Central memory CD8-positive, alpha-beta T cell (primary cell): ENCODE results near the gene ELOVL7.
"Not testable (repeated sequence)": the region's sequence is repeated elsewhere in the genome, so short reads cannot be mapped to it uniquely, and the experiment has no call there.

ENCODE experiments used
- ATAC-seq: fragments of 150-1000 bp; cut with Tn5 transposase; replicated peaks from 2 replicates; pipeline ENCODE4 v1.10.0; 2022; ENCODE audit warnings: mild to moderate bottlenecking, moderate FRiP score, moderate number of reproducible peaks; ENCODE audit not compliant: poor library complexity, severe bottlenecking; ENCODE audit errors: extremely low read depth
- DNase-seq, 2 donors: peaks; one replicate each; pipeline ENCODE4 v3.0.0; 2021; ENCODE audit warnings: low spot score in 2 of 2
- H3K27ac Mint-ChIP-seq: one replicate; pipeline ENCODE4 v1.8.0; 2022; ENCODE audit warnings: low read depth, mild to moderate bottlenecking, moderate library complexity, mixed read lengths
- H3K27me3 Mint-ChIP-seq: one replicate; pipeline ENCODE4 v1.8.0; 2022; ENCODE audit warnings: mixed read lengths
- H3K36me3 Mint-ChIP-seq: one replicate; pipeline ENCODE4 v1.8.0; 2022; ENCODE audit warnings: mild to moderate bottlenecking, moderate library complexity, mixed read lengths; ENCODE audit not compliant: insufficient read depth
- H3K4me1 Mint-ChIP-seq: one replicate; pipeline ENCODE4 v1.8.0; 2022; ENCODE audit warnings: mixed read lengths
- H3K4me3 Mint-ChIP-seq: one replicate; pipeline ENCODE4 v1.8.0; 2022; ENCODE audit warnings: mild to moderate bottlenecking, moderate library complexity, mixed read lengths
- H3K9me3 Mint-ChIP-seq: one replicate; pipeline ENCODE4 v1.8.0; 2022; ENCODE audit warnings: mixed read lengths

ELOVL7 gene

DNA sequence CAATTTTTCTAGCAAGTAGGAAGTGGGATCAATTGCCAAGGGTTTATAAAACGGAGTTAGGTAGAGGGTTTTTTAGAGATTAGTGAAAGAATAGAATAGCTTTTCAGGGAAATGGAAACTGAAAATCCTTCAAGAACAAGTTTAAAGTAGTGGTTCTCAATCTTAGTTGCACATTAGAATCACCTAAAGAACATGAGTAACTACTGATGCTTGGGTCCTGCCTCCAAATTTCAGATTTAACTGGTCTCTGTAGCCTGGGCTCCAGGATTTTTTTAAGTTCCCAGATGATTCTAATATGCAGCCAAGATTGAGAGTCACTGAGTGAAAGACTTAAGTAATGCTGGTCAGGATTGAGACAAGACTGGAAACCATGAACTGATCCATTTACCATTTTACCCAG is 20.5 kb downstream of the ELOVL7 start:
- H3K4me1 Mint-ChIP-seq, result no peaks in the 10 kb centered on the region
- ATAC-seq (no peak), DNase-seq (no peak)
- H3K9me3 Mint-ChIP-seq, result no peaks in the 10 kb centered on the region
- no peak overlapping the region for H3K27ac Mint-ChIP-seq
- peaks cover 8% of the 10 kb centered on the region for H3K27me3 Mint-ChIP-seq
- no peaks in the 10 kb centered on the region for H3K36me3 Mint-ChIP-seq
- no peak overlapping the region for H3K4me3 Mint-ChIP-seq

DNA sequence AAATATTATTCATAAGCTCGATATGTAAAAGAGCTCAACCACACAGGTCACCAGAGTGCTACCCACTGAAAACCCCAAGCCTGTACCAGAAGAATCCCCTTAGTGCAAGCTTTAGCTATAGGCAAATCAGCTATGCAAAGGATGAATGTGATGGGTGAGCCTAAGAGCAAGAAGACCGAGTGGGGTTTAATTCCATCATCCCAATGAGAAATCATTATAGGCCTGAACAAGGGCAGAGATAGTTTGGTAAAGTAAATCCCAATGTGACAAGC is 21.8 kb downstream of the ELOVL7 start:
- H3K4me3 Mint-ChIP-seq, result no peak overlapping the region
- no peak overlapping the region for H3K27ac Mint-ChIP-seq
- H3K27me3 Mint-ChIP-seq, result no peaks in the 10 kb centered on the region
- ATAC-seq (no peak), DNase-seq (no peak)
- no peaks in the 10 kb centered on the region for H3K36me3 Mint-ChIP-seq
- H3K9me3 Mint-ChIP-seq, result no peaks in the 10 kb centered on the region
- H3K4me1 Mint-ChIP-seq, result no peaks in the 10 kb centered on the region

DNA sequence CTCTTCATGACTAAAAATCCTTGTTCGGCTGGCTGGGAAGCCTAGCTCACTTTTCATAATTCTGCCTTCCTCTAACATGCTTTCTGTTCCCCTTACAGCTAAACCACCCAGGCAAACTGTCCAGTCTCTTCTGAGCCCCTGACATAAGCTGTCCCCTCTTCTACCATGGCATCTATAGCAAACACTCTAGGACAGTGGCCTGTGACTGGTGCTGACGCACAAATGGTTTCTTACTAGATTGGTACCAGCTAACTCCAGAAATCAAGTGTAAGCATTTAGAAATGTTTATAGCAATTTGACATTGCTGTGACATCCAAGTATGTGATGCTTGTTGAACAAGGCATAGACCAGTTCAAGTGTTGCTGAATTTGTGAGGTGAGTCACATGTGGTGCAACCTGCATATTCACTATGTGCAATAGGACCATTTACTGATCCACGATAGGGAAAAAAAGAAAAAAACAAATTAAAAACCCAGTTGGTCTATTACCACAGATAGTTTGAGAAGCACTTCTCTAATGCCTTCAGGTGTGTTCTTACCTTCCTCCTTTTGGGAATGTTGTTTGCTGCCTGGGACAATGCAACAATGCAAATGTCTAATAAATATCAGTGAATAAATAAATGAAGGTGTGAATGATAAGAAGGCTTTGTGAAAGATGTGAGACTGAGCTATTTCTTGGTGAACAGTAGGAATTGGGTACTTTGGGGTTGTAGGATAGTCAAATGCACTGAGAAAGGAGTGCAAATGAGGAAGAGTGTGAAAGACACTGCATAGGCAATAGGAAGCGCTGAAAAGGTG is 22.4 kb downstream of the ELOVL7 start:
- ATAC-seq (no peak), DNase-seq (no peak)
- Mint-ChIP-seq H3K36me3 (no peaks in the 10 kb centered on the region), H3K27ac (no peak overlapping the region), H3K4me1 (no peaks in the 10 kb centered on the region), H3K4me3 (no peak overlapping the region), H3K9me3 (no peaks in the 10 kb centered on the region), H3K27me3 (no peaks in the 10 kb centered on the region)

DNA sequence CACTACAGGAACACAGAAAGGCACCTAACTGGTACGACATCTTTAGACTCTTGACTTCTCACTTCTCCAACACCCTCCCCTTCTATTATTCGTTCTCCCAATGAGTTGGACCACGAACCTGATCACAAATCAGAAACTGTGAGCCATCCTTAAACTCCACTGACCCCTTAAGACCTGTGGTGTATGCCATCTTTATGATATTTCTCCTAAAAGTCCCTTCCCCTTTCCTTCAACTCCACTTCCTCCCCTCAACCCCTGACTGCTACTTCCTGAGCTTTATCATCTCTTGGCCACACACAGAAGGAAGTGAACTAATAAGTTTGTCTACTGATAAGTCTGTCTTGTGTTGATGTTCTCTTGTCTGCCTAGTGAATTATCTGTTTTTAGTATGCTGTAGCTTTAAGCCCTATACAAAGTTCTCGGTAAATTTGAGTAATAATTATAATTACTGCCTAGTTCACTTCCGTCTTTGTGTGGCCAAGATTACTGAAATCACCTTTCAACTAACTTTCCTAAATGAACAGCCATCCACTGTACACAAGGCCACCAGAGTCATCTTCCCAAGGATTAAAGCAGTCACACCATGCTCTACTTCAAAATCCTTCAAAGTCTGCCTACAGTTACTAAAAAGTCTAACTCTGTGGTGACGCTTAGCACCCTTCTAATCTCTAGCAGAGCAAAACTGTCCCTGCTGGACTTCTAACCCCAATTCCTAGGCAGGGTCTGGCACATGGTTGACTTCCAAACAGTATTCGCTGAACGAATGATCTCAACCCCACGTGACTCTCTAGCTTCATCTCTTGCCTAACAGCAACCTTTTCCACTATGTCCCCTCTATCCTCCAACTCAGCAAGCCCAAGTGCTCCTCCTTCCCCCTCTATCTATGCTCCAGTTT is 23.2 kb downstream of the ELOVL7 start:
- no peaks in the 10 kb centered on the region for H3K9me3 Mint-ChIP-seq
- DNase-seq (no peak), ATAC-seq (no peak)
- no peaks in the 10 kb centered on the region for H3K36me3 Mint-ChIP-seq
- no peak overlapping the region for H3K27ac Mint-ChIP-seq
- H3K4me3 Mint-ChIP-seq, result no peak overlapping the region
- no peaks in the 10 kb centered on the region for H3K27me3 Mint-ChIP-seq
- H3K4me1 Mint-ChIP-seq, result no peaks in the 10 kb centered on the region

DNA sequence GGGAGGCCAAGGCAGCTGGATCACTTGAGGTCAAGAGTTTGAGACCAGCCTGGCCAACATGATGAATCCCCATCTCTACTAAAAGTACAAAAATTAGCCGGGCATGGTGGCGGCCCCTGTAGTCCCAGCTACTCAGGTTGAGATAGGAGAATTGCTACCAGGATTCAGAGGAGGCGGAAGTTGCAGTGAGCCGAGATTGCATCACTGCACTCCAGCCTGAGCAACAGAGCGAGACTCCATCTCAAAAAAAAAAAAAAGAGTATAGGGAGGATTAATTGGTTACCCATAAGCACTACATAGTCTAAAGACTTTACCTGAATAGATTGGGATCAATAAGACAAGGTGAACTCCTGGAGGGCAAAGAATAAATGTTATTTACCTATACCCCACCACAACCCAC is 27.9 kb downstream of the ELOVL7 start:
- H3K27ac Mint-ChIP-seq, ATAC-seq, H3K4me1 Mint-ChIP-seq, H3K36me3 Mint-ChIP-seq, H3K9me3 Mint-ChIP-seq, H3K4me3 Mint-ChIP-seq, DNase-seq, H3K27me3 Mint-ChIP-seq: not testable (repeated sequence)

DNA sequence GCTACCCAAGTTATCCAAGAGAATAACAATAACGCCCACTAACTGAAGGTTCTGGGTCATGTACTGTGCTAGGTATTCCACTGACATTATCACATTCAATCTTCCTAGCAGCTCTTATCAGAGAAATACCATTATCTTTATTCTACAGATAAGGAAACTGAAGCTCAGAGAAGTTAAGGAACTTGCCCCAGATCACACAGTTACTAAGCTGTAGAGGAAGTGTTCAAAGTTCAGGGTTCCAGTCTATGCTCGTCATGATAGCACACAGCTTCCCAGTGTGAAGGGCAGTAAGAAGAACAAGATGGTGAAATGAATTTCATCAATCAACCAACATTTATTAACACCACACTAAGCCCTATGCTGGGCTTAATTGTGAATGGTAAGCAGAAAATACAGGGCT is 29.6 kb downstream of the ELOVL7 start:
- Mint-ChIP-seq H3K27ac (no peak overlapping the region), H3K4me3 (no peak overlapping the region), H3K36me3 (no peaks in the 10 kb centered on the region), H3K27me3 (no peaks in the 10 kb centered on the region), H3K4me1 (no peaks in the 10 kb centered on the region), H3K9me3 (no peaks in the 10 kb centered on the region)
- ATAC-seq (no peak), DNase-seq (no peak)

DNA sequence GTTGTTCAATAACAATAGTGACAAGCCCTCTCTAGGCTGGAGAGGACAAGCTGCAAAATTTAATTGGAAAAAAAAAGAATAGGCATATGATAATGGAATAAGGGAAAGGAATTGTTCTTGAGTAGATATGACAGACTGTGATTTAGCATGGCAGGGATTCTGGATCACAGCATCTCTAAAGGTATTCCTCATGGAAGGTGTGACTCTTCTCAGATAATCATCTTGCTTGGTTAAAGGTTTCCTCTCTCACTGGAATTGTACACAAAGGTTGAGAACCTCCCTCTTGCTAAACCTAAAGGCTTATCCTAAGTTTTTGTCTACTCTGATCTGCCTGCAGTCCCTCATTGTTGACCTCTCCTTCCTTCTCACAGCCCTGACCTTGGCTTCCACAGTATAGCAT is 31.6 kb downstream of the ELOVL7 start:
- no peaks in the 10 kb centered on the region for H3K27me3 Mint-ChIP-seq
- no peaks in the 10 kb centered on the region for H3K9me3 Mint-ChIP-seq
- H3K36me3 Mint-ChIP-seq, result no peaks in the 10 kb centered on the region
- no peak overlapping the region for H3K4me3 Mint-ChIP-seq
- H3K27ac Mint-ChIP-seq, result no peak overlapping the region
- no peaks in the 10 kb centered on the region for H3K4me1 Mint-ChIP-seq
- DNase-seq (no peak), ATAC-seq (no peak)

DNA sequence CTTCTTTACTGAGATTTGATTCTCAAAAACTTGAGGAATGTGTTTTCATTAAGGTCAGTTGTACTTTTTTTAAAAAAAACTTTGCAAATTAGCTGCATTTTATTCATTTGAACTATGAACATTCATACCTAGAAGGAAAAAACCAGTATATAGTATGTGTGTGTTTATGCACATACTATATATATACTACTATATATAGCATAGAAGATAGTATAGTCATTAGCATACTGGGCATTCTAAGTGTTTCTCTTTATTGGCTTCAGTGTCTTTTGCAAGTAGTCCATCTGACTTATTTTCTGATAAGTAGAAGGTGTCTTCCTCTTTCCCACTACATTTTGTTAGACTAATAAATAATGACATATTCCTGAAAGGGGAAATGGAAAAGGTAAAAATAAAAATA is 33.0 kb downstream of the ELOVL7 start:
- ATAC-seq, result no peak
- no peak overlapping the region for H3K4me3 Mint-ChIP-seq
- H3K27me3 Mint-ChIP-seq, result peaks cover 9% of the 10 kb centered on the region
- H3K36me3 Mint-ChIP-seq, result no peaks in the 10 kb centered on the region
- no peak for DNase-seq
- H3K9me3 Mint-ChIP-seq, result peaks cover 4% of the 10 kb centered on the region
- no peaks in the 10 kb centered on the region for H3K4me1 Mint-ChIP-seq
- H3K27ac Mint-ChIP-seq, result no peak overlapping the region

DNA sequence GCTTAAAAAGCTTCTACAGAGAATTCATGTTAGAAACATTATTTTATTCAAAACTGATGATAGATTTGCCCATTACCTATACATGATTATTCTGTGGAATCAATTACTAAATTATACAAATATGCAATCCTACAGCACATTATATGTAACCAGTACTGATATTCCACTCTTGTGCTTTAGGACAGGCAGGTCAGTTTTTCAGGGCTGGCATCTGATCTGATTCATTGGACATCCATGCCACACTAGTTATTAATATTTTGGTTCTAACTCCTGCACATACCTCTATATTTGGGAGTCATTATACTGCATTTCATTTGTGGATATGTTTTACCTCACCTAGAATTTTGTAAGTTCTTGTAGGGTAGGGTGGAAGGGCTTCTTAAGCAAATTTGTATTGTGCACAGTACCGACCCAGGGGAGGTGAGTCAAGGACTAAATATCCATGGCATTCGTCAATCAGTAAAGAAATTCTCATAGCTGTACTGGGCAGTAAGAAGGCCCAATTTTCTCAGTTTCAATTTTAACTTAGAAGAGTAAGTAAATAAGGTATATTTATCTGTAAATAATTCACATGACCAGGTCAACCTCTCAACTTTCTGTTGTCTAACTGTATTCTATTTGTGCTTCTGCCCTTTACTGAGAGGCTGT is 33.5 kb downstream of the ELOVL7 start:
- Mint-ChIP-seq H3K4me3 (no peak overlapping the region), H3K27ac (no peak overlapping the region), H3K9me3 (peaks cover 4% of the 10 kb centered on the region), H3K27me3 (peaks cover 15% of the 10 kb centered on the region), H3K36me3 (no peaks in the 10 kb centered on the region), H3K4me1 (no peaks in the 10 kb centered on the region)
- ATAC-seq, result no peak
- no peak for DNase-seq

DNA sequence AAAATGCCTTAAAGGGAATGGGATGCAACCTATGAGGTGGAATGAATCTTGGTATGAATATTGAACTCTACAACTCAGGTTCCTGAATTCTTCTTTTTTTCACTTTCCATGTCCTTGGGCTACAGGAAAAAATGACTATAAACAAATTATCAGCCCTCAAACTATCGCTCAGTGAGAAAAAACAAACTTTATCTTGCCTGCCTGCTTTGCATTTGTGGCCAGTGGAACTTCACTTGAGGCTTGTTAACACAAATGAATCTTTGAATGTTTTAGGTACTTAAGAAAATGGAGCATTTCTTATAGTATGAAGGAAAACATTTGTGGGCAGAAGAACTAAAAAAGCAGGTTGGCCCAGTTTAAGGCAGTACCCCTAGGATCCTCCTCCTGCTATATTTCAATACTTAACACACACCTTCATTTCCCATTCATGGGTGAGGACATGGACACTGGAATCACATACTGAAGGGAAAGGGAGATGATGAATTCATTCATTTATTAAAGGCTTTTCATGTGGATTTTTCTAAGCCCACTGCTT is 34.1 kb downstream of the ELOVL7 start:
- Mint-ChIP-seq H3K36me3 (no peaks in the 10 kb centered on the region), H3K9me3 (peaks cover 4% of the 10 kb centered on the region), H3K27me3 (peaks cover 18% of the 10 kb centered on the region), H3K4me3 (no peak overlapping the region), H3K4me1 (no peaks in the 10 kb centered on the region), H3K27ac (no peak overlapping the region)
- DNase-seq (no peak), ATAC-seq (no peak)

DNA sequence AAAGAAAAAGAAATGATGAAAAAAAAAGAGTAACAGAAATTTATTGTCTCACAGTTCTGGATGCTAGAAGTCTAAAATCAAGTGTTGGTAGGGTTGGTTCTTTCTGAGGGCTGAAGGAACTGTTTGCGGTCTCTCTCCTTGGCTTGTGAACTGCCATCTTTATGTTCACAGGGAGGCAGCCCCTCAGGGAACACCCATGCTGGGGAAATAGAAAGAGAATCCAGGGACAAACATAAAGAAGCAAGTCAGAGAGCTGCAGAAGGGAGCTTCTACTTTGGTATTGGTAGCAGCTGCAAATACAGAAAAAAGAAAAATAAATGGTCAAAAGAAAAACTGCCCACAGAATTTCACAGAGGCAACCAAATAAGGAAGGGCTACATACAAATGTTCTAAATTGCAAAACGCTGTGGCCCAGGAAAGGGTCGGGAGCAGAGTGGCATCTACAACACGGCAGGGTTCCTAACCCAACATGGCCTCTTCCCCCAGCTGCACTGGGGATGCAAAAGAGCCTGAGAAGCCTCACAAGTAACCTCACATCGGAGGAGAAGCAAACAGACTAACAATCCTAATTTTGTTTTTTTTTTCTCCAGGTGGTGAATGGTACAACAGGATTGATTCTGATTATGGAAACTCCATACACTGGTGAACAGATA is 37.4 kb downstream of the ELOVL7 start:
- no peaks in the 10 kb centered on the region for H3K36me3 Mint-ChIP-seq
- no peaks in the 10 kb centered on the region for H3K4me1 Mint-ChIP-seq

DNA sequence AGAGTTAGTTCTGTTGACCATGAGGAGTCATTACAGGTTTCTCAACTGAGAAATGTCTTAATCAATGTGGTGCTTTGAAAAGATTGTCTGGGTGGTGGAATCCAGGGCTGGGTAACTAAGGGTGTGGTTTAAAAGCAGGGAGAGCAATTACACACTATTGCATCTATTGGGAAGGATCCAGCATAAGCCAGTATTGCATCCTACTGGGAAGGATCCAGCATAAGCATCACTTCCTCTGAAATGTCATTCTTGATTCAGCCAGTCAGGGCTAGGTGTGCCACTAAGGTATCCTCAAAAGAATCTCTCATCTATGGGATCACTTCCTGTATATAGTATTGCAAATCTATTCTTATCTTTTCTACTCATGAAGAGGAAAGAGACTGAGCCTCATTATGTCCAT is 38.6 kb downstream of the ELOVL7 start:
- Mint-ChIP-seq H3K27me3 (peaks cover 18% of the 10 kb centered on the region), H3K27ac (no peak overlapping the region), H3K36me3 (no peaks in the 10 kb centered on the region), H3K9me3 (peaks cover 4% of the 10 kb centered on the region), H3K4me1 (no peaks in the 10 kb centered on the region), H3K4me3 (no peak overlapping the region)
- DNase-seq (no peak), ATAC-seq (no peak)

More for the DNA sequence above, 37.4 kb downstream of the ELOVL7 start:
- peaks cover 4% of the 10 kb centered on the region for H3K9me3 Mint-ChIP-seq
- ATAC-seq (no peak), DNase-seq (no peak)
- H3K27me3 Mint-ChIP-seq, result peaks cover 18% of the 10 kb centered on the region
- no peak overlapping the region for H3K27ac Mint-ChIP-seq
- no peak overlapping the region for H3K4me3 Mint-ChIP-seq
